Natural killer cell (primary cell): ENCODE results near the gene GTF2H4. TPM values are rescaled to one million over a fixed set of nuclear protein-coding genes. Genes with fewer than 3 reads are reported as not detected.

ENCODE experiments used
- ATAC-seq, 3 donors: fragments of 150-1000 bp in 2 of 3; fragments of 200-7000 bp in 1 of 3; cut with Tn5 transposase; 1 replicate in 1 of 3; 2 replicates in 2 of 3; pipeline ENCODE4 v1.10.0; 2021; ENCODE audit warnings: mild to moderate bottlenecking in 2 of 3, moderate library complexity in 2 of 3
- DNase-seq, 2 donors: peaks; one replicate each; pipeline versions ENCODE4 v3.0.0 to v3.0.0-alpha.2; 2013 to 2021; ENCODE audit warnings: mixed read lengths in 1 of 2
- H3K27ac ChIP-seq: one replicate; pipeline ENCODE4 v1.5.1; 2013; ENCODE audit warnings: mild to moderate bottlenecking, low read length
- H3K27me3 ChIP-seq: one replicate; pipeline ENCODE4 v1.6.1; 2013; ENCODE audit warnings: low read length; ENCODE audit not compliant: control insufficient read depth, insufficient read depth
- H3K36me3 ChIP-seq: one replicate; pipeline ENCODE4 v1.6.1; 2013; ENCODE audit warnings: low read length; ENCODE audit not compliant: control insufficient read depth, insufficient read depth
- H3K4me1 ChIP-seq: one replicate; pipeline ENCODE4 v1.6.1; 2013; ENCODE audit warnings: low read length; ENCODE audit not compliant: control insufficient read depth, insufficient read depth
- H3K4me3 ChIP-seq: one replicate; pipeline ENCODE4 v1.5.1; 2013; ENCODE audit warnings: low read length
- H3K9me3 ChIP-seq: one replicate; pipeline ENCODE4 v1.6.1; 2013; ENCODE audit warnings: low read length; ENCODE audit not compliant: control insufficient read depth, insufficient read depth
- H3K27ac Mint-ChIP-seq, 2 donors: one replicate each; pipeline ENCODE4 v1.8.0; 2022; ENCODE audit warnings: mild to moderate bottlenecking in 2 of 2, mixed read lengths in 2 of 2, moderate library complexity in 1 of 2
- H3K27me3 Mint-ChIP-seq, 2 donors: one replicate each; pipeline ENCODE4 v1.8.0; 2022; ENCODE audit warnings: low read depth in 2 of 2, mixed read lengths in 2 of 2
- H3K36me3 Mint-ChIP-seq: one replicate; pipeline ENCODE4 v1.8.0; 2022; ENCODE audit warnings: mixed read lengths
- H3K4me1 Mint-ChIP-seq, 2 donors: one replicate each; pipeline ENCODE4 v1.8.0; 2022; ENCODE audit warnings: mixed read lengths in 2 of 2
- H3K4me3 Mint-ChIP-seq: one replicate; pipeline ENCODE4 v1.8.0; 2022; ENCODE audit warnings: mild to moderate bottlenecking, moderate library complexity, mixed read lengths
- H3K9me3 Mint-ChIP-seq, 2 donors: one replicate each; pipeline ENCODE4 v1.8.0; 2022; ENCODE audit warnings: mixed read lengths in 2 of 2
- WGBS: methylation state at CpG from one replicate; pipeline ENCODE4 v1.1.7; 2013; ENCODE audit warnings: missing lambda C conversion rate; ENCODE audit not compliant: insufficient coverage; 5-methylcytosine and 5-hydroxymethylcytosine counted together
- intact Hi-C: fragments of 100-400 bp; cut with micrococcal nuclease; formaldehyde crosslinking; loops from one replicate; pipeline ENCODE4 v1.14.2; 2022
- total RNA-seq, 4 donors: library from RNA; stranded (reverse); fragments of 120-200 nt in 1 of 4; gene quantifications; one replicate each; pipeline versions ENCODE4 v1.2.3 to v1.2.4, GENCODE V29; 2013 to 2022
- TF ChIP-seq, protein P1 (sequence below): fragments of 200-600 bp; IDR thresholded peaks from one replicate; pipeline ENCODE4 v1.8.0; 2022; ENCODE audit warnings: antibody characterized with exemption

The GTF2H4 gene
- total RNA-seq, 3 donors from 2014 or later (not counting 1 experiment from before 2014, with no cell fraction given) = 13.5 to 17.9 (median 15.7) TPM

- Mint-ChIP-seq H3K4me1 (no peaks in the 10 kb centered on the region), H3K9me3 (no peaks in the 10 kb centered on the region), H3K27ac (no peak overlapping the region), H3K27me3 (peaks cover 0 to 14% of the 10 kb centered on the region in 2 donors), H3K4me3 (no peak overlapping the region), H3K36me3 (no peaks in the 10 kb centered on the region)
- intact Hi-C loops = no loop called here
- H3K27ac ChIP-seq = no peak overlapping the region
- no peaks in the 10 kb centered on the region for H3K27me3 ChIP-seq
- no peaks in the 10 kb centered on the region for H3K36me3 ChIP-seq
- no peak for DNase-seq
- H3K4me1 ChIP-seq = no peaks in the 10 kb centered on the region
- no peak for ATAC-seq
- no peak overlapping the region for H3K4me3 ChIP-seq
- WGBS = 87% methylated on average over 12 of the region's 12 CpGs
- H3K9me3 ChIP-seq = no peaks in the 10 kb centered on the region
- TF ChIP-seq, protein P1, sequence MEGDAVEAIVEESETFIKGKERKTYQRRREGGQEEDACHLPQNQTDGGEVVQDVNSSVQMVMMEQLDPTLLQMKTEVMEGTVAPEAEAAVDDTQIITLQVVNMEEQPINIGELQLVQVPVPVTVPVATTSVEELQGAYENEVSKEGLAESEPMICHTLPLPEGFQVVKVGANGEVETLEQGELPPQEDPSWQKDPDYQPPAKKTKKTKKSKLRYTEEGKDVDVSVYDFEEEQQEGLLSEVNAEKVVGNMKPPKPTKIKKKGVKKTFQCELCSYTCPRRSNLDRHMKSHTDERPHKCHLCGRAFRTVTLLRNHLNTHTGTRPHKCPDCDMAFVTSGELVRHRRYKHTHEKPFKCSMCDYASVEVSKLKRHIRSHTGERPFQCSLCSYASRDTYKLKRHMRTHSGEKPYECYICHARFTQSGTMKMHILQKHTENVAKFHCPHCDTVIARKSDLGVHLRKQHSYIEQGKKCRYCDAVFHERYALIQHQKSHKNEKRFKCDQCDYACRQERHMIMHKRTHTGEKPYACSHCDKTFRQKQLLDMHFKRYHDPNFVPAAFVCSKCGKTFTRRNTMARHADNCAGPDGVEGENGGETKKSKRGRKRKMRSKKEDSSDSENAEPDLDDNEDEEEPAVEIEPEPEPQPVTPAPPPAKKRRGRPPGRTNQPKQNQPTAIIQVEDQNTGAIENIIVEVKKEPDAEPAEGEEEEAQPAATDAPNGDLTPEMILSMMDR = no peak
Measured at GRCh38 chr6:30894381-30894780, 13.6 kb upstream of the GTF2H4 start.

GRCh38 chr6:30894935-30895334, 13.1 kb upstream of the GTF2H4 start:
- Mint-ChIP-seq H3K36me3 (no peaks in the 10 kb centered on the region), H3K27me3 (peaks cover 0 to 14% of the 10 kb centered on the region in 2 donors), H3K4me3 (no peak overlapping the region), H3K27ac (no peak overlapping the region), H3K4me1 (no peaks in the 10 kb centered on the region), H3K9me3 (no peaks in the 10 kb centered on the region)
- TF ChIP-seq, protein P1 = no peak
- Histone ChIP-seq H3K4me3 (no peak overlapping the region), H3K9me3 (no peaks in the 10 kb centered on the region), H3K27me3 (no peaks in the 10 kb centered on the region), H3K36me3 (no peaks in the 10 kb centered on the region), H3K4me1 (no peaks in the 10 kb centered on the region), H3K27ac (no peak overlapping the region)
- ATAC-seq = no peak
- no peak for DNase-seq
- WGBS = 98% methylated on average over 3 of the region's 3 CpGs
- intact Hi-C loops = no loop called here

DNA sequence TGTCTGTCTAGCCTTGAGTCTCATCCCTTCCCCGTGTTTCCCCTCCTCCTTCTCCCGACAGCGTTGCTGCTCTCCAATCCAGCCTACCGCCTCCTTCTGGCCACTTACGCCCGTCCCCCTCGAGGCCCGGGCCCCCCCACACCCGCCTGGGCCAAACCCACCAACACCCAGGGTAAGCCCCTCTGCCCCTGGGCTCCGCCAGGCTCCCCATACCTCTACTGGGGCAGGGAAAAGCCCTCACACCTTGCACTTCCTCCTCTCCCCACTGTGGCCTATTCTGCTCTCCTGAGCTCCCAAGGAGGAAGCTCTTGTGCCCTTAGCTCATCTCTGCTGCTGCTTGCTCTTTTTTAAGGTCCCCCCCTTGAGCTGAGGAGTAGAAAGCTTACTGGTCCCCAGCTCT, 12.7 kb upstream of the GTF2H4 start:
- Histone ChIP-seq H3K27ac (no peak overlapping the region), H3K27me3 (no peaks in the 10 kb centered on the region), H3K36me3 (no peaks in the 10 kb centered on the region), H3K9me3 (no peaks in the 10 kb centered on the region), H3K4me3 (no peak overlapping the region), H3K4me1 (no peaks in the 10 kb centered on the region)
- no peaks in the 10 kb centered on the region for H3K9me3 Mint-ChIP-seq
- ATAC-seq (no peak), DNase-seq (no peak)
- TF ChIP-seq, protein P1 = no peak
- H3K27ac Mint-ChIP-seq = no peak overlapping the region
- WGBS = 83% methylated on average over 10 of the region's 10 CpGs
- peaks cover 0 to 14% of the 10 kb centered on the region in 2 donors for H3K27me3 Mint-ChIP-seq
- no peaks in the 10 kb centered on the region for H3K4me1 Mint-ChIP-seq
- H3K4me3 Mint-ChIP-seq = no peak overlapping the region
- H3K36me3 Mint-ChIP-seq = no peaks in the 10 kb centered on the region
- intact Hi-C loops = no loop called here

DNA sequence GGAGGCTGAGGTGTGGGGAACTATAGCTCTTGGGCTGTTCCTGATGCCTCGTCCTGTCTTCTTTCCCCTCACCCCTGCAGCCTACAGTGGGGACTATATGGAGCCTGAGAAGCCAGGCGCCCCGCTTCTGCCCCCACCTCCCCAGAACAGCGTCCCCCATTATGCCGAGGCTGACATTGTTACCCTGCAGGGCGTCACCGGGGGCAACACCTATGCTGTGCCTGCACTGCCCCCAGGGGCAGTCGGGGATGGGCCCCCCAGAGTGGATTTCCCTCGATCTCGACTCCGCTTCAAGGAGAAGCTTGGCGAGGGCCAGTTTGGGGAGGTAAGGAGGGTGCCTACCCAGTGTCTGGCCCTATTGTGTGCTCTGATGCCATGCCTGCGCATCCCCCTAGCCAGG, 11.5 kb upstream of the GTF2H4 start:
- Mint-ChIP-seq H3K9me3 (no peaks in the 10 kb centered on the region), H3K27me3 (peaks cover 0 to 14% of the 10 kb centered on the region in 2 donors), H3K36me3 (no peaks in the 10 kb centered on the region), H3K27ac (no peak overlapping the region), H3K4me1 (no peaks in the 10 kb centered on the region), H3K4me3 (no peak overlapping the region)
- ATAC-seq (no peak), DNase-seq (no peak)
- Histone ChIP-seq H3K9me3 (no peaks in the 10 kb centered on the region), H3K4me3 (no peak overlapping the region), H3K27ac (no peak overlapping the region), H3K4me1 (no peaks in the 10 kb centered on the region), H3K36me3 (no peaks in the 10 kb centered on the region), H3K27me3 (no peaks in the 10 kb centered on the region)
- WGBS = 93% methylated on average over 13 of the region's 13 CpGs
- intact Hi-C loops = no loop called here
- TF ChIP-seq, protein P1 = no peak
